ENCODE data around the gene TRAF4.
A peak's percentile ranks its signal among the peaks of the same experiment; 100 is the strongest.
"Not testable (repeated sequence)": the region's sequence is repeated elsewhere in the genome, so short reads cannot be mapped to it uniquely, and the experiment has no call there.

Gene TRAF4

GRCh38 chr17:28729950-28730330, 13.9 kb upstream of the TRAF4 start:
- no peak for DNase-seq (ENCODE audit: low read depth, low spot score)

GRCh38 chr17:28733346-28733745, 10.5 kb upstream of the TRAF4 start:
- DNase-seq (ENCODE audit: low read depth, low spot score) = no peak

GRCh38 chr17:28734712-28735241, 9.0 kb upstream of the TRAF4 start:
- no peak for DNase-seq (ENCODE audit: low read depth, low spot score)

- DNase-seq (ENCODE audit: low read depth, low spot score) = no peak
Measured at GRCh38 chr17:28735242-28735722, 8.5 kb upstream of the TRAF4 start.

GRCh38 chr17:28735913-28736769, 7.7 kb upstream of the TRAF4 start:
- DNase-seq (ENCODE audit: low read depth, low spot score) = not testable (repeated sequence)

- no peak for DNase-seq (ENCODE audit: low read depth, low spot score)
Measured at GRCh38 chr17:28737316-28737715, 6.5 kb upstream of the TRAF4 start.

GRCh38 chr17:28737770-28738679, 5.8 kb upstream of the TRAF4 start:
- no peak for DNase-seq (ENCODE audit: low read depth, low spot score)

- DNase-seq (ENCODE audit: low read depth, low spot score) = peak; percentile 45
Measured at GRCh38 chr17:28738680-28739384, 5.0 kb upstream of the TRAF4 start.

GRCh38 chr17:28740406-28741357, 3.1 kb upstream of the TRAF4 start:
- no peak for DNase-seq (ENCODE audit: low read depth, low spot score)

GRCh38 chr17:28741358-28742349, 2.2 kb upstream of the TRAF4 start:
- no peak for DNase-seq (ENCODE audit: low read depth, low spot score)

- DNase-seq (ENCODE audit: low read depth, low spot score) = peak; percentile 46
Measured at GRCh38 chr17:28744104-28744971, 527 bp downstream of the TRAF4 start.

GRCh38 chr17:28744972-28745785, 1.4 kb downstream of the TRAF4 start:
- no peak for DNase-seq (ENCODE audit: low read depth, low spot score)

GRCh38 chr17:28745786-28746411, 2.1 kb downstream of the TRAF4 start:
- DNase-seq (ENCODE audit: low read depth, low spot score) = no peak

GRCh38 chr17:28746611-28747050, 2.8 kb downstream of the TRAF4 start:
- DNase-seq (ENCODE audit: low read depth, low spot score) = no peak

GRCh38 chr17:28747051-28747691, 3.4 kb downstream of the TRAF4 start:
- DNase-seq (ENCODE audit: low read depth, low spot score) = no peak
